CD1c-positive myeloid dendritic cell (primary cell): ENCODE results near the gene EGFR.

Experiments
- DNase-seq: peaks from one replicate; pipeline ENCODE4 v3.0.0-alpha.2; 2016; ENCODE audit errors: extremely low spot score

Gene EGFR

DNA sequence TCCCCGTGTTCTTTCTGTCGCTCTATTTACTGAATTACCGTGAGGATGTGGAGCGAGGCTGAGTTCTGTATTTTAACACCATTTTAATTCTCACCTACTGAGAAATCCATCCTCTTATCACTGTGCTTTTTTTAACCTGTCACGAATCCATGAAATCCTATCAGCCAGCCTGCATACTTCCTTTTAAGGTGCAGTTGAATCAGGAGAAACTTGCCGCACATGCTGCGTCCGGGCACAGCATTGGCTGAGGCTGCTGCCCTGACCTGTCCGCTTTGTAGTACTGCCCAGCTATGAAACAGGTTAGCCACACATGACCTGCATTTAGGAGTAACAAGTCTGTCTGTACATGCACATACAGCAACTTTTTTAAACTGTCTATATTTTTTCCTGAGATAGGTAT is 82.5 kb downstream of the EGFR start:
- no peak for DNase-seq

DNA sequence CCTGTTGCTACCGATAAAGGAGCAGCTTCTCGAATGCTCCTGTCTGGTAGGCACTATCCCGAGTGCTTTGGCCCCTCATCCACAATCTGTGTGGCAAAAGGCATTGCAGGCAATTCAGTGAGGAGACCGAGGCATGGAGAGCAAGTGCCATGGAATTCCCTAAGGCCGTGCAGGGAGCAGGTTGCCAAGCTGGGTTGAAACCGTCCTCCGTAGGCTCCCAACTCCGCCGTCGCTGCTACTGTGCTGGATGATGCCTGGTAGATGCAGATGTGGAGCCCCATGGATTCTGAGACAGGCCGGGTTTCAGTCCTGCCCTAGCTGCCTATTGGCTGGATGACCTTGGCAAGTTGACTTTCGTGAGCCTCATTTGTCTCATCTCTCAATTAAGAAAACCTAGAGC is 85.3 kb downstream of the EGFR start:
- DNase-seq, result no peak

DNA sequence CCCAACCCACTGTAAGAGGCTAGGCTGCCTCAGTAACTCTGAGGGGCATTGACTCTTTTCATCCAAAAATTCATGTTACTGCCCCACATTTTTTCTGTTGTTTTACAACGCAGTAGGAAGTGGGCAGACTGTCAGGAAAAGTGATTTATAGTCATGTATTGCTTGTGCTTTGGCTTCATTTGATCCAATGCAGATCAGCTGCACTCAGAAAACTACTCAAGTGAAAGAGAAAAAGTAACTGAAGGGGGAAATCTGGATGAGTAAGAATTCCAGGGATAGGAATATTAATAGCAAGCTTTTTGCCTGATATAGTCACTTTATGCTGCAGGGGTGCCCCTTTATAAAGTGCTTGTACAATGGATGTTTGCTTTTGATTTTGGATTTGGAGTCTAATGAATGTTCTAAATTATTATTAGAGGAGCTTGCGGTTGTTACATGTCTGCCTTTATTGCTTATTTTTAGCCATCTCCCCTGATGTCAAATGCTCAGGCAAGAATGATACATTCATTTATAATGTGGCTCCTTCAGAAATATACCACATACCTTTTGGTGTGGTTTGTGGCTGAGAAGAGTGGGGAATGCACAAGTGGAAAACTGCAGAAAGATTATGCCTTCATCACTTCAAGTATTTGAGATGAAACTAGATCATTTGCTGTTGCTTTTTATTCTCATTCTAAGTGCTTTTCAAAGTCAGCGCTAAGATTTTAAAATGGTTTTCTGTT is 86.1 kb downstream of the EGFR start:
- DNase-seq, result no peak

DNA sequence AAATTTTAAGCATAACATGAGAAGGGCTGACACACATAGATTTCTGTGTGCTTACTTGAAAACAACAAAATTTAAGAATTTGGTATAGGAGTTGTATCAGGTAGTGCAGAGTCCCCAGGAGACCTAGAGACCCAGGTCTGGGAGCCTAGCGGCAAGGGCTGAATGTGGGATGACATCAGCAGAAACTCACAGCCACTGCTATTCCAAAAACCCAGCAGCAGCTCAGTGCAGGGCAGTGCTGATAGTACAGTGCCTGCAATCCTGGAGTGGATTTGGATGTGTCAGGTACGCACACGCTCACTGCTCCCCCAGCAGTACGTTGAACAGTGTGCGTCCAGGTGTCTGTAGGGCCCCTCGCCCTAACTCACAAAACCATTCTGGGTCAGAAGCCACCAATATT is 87.1 kb downstream of the EGFR start:
- DNase-seq, result no peak

DNA sequence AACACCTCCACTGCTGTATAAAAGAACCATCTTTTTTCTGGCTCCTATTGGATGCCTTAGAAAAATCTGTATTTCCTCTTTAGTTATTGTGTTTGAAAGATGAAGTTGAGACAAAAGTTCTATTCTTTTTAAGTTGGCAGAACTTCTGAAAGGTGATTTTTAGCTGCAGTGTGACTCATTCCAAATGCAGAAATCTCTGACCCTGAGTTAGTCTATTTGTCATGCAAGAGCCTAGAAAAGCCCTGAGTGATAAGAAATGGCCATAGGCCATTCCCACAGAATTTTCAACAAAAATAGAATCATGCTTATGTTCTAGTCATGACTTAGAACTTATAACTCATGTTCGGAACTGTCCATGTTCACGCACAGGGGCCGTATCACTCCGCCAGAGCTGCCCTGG is 89.1 kb downstream of the EGFR start:
- DNase-seq, result no peak

DNA sequence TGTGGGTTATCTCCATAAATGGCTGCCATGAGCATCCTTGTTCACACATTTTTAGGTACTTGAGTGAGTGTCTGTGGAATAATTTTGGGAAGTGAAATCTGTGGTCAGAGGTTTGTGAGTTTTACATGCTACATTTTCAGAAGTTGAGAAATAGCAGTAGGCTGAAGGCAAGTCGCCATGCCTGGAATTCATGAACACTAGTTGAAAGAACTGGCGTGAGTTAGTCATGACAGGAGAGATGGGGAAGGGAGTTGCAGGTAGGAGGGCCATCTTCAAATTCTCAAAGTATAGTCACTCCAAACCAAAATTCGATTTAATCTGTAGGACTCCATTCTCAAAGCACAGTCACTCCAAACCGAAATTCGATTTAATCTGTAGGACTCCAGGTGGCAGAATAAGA is 89.6 kb downstream of the EGFR start:
- no peak for DNase-seq

DNA sequence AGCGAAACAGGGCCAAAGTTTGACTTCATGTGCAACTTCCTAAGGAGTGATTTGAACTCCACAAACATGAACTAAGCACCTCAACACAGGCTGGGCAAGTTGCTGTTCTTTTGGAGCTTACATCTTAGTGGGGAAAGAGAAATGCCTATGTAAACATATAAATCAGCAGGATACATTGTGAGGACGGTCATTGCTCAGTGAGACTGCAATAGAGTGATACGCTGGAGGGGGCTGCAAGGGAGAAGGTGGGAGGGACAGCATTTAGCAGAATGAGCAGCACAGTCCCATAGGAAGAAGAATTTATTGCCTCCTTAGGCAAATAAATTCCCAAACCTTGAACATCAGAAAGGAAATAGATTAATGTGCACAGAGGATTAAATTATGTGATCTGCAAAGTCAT is 90.0 kb downstream of the EGFR start:
- no peak for DNase-seq

DNA sequence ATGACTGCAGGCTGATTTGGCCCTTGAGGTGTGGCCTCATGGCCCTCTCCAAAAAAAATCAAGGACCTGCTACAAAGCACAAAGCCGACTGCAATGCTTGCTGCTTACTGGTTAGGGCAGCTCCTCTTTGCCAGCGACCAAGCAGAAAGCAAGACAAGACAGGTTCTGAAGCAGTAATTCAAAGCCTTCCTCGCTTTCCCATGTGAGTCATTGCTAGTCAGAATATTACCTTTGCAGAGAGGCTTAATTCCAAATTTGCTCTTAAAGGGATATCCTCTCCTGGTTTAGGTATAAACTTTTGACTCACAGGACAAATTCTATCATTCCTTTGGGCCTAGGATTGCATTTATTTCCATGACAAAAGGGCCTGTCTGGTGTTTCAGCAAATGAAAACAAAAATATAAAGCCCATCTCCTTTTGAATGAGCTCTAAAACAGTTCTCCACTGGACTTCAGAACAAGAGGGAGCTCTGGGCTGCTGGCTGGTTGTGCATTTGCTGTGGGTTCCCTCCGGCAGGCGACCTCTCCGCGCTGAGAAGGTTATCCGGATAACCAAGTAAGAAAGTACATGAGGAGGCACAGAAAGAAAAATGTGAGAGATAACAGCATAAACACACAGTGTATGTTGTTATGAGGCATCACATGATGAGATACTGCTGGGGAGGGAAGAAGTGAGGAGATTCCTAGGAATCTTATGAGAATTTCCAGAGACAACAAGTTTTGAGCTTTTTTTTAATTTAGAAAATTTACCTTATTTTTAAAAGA is 90.8 kb downstream of the EGFR start:
- DNase-seq, result no peak

DNA sequence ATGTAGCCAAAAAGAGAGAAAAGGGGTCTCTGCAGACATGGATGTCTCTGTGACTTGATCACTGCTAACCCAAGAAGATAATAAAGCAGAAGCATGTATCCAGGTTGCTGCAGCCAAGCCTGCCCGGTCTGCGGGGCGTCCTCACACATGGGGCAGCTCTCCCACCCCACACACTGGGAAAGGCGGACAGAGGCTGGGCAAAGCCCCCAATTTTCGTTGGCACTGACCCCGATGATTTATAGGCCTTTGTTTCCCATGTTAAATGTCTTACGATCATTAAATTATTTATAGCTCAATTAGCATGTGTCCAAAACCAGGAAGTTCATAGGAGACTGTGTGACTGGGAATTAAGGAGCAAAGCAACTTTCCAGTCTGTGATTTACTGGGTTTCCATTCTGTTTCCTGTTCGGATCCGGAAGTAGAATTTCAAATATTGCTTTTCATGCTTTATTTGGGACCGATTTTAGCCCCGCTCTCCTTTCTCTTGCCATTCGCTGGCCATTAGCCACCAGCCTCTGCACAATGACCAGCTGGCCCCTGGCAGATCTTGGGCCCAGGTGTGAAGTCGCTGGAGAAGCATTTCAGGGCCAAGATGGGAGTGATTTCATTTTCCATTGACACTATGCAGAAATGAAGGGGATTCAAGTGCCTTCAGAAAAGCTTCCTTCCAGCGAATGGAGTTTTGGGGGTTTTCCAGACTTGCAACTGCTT is 91.6 kb downstream of the EGFR start:
- DNase-seq, result no peak

DNA sequence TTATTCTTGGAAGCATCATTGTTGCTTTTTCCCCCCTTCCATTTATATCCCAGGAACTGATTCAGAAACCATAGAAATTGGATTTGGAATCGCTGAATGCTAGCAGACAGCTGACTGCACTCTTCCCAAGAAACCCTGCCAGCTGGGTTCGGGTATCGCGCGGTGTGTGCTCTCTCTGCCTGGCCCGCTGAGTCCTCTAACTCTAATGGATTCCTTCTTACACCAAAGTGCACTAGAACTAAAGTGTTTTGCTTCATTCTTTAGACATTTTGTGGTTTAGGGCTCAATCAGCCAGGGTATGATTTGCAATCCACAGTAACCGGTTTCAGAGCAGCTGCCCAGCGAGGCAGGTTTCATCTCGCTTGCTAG is 92.2 kb downstream of the EGFR start:
- DNase-seq, result no peak

DNA sequence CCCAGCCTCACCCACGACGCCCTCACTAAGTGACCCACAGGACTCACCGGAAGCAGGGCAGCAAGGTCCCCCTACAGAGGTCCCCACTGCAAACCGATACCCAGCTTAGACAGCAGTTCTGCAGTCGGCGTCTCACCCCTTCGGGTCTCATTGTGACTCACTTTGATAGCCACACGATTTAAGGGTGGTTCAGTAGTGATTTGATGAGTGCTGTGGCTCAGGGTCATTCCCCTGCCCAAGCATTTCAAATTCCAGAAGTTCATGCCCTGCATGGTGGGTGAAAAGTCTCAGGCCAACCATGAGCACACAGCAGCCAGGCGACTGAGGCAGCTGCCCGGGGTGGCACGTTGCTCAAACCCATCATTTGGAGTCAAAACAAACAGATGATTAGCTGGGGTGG is 93.2 kb downstream of the EGFR start:
- DNase-seq, result no peak

DNA sequence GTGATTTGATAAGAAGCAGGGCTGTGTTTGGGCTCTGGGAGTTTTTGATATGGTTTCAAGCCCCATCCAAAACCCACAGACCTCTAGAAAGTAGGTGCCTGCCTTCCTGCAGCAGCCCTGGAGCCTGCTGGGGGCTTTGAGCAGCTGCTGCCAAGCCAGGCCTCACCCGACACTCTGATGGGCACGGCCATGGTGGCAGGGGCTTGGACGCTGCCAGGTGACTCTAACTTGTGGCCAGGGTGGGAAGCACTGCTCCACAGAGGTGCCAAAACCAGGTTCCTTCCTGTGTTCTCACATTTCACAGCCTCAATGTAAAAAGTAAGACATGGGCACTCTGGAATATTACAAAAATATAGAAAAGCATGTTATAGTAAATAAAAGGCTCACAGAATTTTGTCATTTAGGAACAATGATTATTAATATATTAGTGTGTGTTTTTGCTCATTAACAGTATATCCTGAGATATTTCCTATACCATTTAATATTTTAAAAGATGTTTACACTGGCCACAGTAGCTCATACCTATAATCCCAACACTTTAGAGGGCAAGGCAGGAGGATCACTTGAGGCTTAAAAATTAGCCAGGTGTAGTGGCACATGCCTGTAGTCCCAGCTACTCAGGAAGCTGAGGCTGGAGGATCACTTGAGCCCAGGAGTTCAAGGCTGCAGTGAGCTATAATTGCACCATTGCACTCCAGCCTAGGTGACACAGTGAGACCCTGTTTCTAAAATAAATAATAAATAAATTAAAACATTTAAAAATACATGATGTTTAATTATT is 95.1 kb downstream of the EGFR start:
- DNase-seq, result no peak

DNA sequence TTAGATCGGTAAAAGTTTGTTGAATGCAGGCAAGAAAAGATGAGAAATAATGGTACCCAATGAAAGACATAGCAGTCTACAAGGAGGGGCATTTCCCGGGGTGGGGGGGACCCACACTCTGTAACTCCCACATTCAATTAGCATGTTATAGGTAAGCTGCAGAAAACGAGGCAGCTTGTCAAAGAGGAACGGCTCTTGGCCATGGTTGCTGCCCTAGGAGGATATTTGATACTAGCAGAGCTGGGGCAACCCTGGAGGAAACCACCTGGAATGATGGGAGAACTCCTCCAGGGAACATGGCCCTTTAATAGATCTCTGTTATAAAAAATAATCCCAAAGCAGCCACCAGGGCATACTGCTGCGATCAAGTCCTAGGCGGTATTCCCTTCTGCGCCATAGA is 98.5 kb downstream of the EGFR start:
- no peak for DNase-seq

DNA sequence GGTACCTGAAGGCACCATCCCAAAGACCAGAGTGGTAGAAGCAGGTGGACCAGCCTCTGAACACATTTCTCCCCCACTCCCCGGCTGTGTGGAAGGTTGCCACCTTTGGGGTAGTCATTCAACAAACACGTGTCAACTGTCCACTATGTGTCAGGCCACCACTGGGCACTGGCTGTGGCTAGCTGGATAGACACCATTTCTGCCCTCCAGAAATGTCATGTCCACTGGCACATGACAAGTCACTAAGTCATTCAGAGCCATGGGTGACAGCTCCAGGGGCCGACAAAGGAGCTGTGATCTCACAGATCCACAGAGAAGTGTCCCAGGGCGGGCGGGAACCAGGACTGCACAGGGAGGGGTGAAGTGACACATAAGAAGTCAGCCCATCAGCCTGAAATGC is 99.6 kb downstream of the EGFR start:
- no peak for DNase-seq

DNA sequence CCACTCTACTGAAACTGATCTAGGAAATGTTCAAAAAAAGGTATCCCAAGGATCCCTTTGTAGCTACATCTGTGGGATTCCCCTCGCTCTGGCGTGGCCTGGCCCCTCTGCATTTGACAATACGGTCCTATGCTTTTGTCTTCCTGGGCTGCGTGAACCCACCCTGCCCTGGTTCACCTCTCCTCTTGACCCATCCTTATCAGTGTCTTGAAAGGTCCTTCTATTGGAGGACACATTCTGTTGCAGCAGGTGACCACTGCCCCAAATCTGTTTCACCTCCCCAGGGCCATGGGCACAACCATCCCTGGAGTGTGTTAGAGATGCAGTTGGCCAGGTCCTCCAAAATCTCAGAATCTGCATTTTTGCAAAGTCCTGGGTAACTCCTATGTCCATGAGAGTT is 100.8 kb downstream of the EGFR start:
- DNase-seq, result no peak

DNA sequence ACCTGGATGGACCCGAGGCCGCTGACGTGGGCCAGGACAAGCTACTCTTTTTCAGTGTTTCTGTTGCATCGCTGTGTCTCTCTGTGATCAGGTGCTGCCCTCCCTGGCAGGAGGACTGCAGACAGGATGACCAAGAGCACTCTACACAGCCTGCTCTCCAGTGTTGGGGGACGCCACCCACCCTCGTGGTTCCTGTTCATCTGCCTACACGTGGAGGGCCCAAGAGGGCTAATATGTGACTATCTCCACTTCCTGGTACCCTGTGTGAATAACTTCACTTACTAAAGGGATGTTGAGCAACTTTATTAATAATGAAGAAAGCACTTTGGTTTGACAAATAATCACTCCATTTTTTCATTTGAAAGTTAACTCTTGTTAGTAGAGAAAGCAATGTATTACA is 101.3 kb downstream of the EGFR start:
- no peak for DNase-seq

DNA sequence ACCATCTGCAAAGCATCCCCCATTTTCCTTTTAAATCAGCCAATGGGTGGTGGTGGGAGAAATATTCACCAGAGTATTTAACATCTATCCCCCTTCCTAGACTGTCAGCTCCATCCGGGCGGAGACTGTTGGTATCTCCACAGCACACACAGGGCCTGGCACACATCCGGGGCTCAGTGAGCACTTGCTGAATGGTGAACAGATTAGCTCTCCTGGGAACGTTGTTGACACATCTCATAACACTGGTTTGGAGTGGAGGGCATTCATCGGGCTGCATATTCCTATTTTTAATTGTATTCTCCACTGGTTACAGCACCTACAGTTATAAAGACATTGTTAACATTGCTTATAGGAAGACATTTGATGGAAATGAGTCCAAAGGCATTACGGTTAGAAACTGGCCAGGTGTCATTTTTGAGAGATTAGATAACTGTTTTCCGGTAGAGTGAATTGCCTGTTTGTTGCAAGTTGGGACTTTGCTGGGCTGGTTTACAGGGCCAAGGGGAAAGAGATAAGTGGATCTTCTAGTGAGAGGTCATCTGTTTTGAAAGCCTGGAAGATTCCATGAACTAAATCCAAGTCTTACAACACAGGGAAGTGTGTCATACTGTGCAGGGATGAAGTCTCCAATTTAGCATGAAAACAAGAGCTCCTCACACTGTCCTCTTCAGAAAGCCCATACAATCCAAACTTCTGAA is 101.8 kb downstream of the EGFR start:
- DNase-seq, result no peak

DNA sequence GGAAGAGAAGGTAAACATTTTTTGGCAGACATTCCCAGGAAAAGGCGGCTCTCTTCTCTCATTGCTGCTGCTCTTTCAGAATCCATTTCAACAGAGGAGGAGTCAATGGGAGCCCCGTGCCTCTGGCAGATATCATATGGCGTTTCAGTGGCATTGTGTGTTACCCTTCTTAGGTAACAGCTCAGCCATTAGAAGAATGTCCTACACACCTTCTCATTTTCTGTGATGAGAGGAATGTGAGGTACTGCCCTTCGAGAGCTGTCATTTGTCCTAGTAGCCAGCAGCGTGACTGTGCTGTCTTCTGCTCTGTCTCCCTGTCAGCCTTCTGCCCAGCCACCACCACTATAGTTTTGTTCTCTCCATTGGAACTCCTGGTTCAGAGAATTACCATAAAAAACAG is 102.4 kb downstream of the EGFR start:
- DNase-seq, result no peak

DNA sequence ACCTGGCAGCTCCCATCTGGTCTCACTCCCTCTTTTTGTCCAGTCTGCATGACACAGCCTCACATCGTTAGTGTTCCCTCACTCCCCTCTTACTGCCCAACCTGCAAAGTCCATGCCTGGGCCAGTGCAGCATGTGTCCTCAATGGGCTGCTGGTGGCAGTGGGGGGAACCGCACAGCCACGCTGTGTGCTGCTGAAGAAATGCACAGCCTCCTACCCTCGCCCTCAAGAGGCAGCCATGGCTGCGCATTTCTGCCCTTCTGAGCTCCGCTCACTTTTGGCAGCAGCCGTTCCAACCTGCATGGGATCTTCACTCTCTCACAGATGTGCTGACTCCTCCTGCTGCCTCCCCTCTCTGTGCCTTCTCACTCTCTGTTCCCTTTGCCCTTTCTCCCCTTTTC is 103.4 kb downstream of the EGFR start:
- no peak for DNase-seq

DNA sequence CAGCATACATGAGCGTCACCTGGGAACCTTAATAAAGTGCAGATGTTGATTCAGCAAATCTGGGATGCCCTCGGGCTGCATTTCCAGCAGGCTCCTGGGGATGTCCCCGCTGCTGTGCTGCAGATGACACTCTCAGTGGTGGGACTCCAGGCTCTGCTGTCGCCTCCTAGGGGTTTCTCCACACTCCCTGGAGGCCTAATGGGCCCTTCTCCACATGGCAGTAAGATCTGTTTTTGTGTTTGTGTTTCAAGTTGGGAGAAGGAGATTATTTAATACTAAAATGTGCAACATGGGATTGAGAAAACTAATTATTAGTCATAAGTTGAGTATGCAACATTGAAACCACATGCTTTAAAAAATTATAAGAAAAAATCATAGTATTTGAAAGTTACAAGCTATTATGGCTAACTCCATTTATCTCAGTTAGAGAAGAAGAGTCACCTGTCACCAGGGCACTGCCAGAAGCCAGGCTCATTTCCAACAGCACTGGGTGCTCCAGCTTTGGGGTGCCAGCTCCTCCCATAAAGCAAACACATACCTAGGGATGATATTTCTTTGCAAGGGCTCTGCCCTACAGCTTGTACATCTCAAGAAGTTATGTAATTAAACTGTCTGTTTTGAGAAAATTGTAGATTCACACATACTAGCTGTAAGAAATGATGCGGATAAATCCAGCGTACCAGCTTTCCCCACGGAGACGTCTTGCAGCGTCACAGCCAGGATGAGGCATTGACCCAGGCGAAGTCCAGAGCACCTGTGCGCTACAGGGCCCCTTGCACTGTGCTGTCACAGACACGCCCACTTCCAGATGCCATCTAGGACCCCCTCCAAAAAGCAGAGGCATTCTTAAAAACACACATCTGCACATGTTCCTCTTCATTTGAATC is 106.4 kb downstream of the EGFR start:
- no peak for DNase-seq

DNA sequence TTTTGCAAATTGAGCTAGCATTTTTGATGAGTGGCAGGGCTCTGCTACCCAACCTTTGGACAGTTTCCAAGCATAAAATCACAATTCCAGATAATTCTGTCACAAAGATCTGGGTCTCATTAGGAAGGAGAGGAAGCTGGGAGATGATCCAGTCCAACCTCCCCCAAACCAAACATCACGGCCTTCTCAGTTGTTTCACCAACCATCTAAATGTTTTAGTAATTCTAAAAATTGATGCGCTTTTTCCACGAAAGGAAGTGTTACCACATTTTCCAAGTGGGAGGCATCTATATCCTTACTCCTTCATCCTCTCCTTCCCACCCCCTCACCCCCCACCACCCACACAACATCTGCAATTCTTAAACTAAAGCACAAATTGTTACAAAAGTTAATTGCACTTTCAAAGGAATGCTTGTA is 108.3 kb downstream of the EGFR start:
- no peak for DNase-seq
